Neural progenitor cell (in vitro differentiated cells): ENCODE measurements around the gene CKAP4.

Experiments
- EZH2 ChIP-seq: fragments of 200-600 bp; sonication (generic); IDR thresholded peaks from 2 replicates; pipeline ENCODE4 v1.6.1; 2017; ENCODE audit warnings: antibody characterized with exemption, mild to moderate bottlenecking, moderate library complexity
- EZH2phosphoT487 ChIP-seq: fragments of 200-600 bp; sonication (generic); IDR thresholded peaks from 2 replicates; pipeline ENCODE4 v1.6.1; 2017; ENCODE audit warnings: antibody characterized with exemption
- TF ChIP-seq, protein P1 (sequence below): fragments of 200-600 bp; sonication (generic); IDR thresholded peaks from 2 replicates; pipeline ENCODE4 v1.5.1; 2017; ENCODE audit warnings: antibody characterized with exemption, mild to moderate bottlenecking

- TF ChIP-seq, protein P1, sequence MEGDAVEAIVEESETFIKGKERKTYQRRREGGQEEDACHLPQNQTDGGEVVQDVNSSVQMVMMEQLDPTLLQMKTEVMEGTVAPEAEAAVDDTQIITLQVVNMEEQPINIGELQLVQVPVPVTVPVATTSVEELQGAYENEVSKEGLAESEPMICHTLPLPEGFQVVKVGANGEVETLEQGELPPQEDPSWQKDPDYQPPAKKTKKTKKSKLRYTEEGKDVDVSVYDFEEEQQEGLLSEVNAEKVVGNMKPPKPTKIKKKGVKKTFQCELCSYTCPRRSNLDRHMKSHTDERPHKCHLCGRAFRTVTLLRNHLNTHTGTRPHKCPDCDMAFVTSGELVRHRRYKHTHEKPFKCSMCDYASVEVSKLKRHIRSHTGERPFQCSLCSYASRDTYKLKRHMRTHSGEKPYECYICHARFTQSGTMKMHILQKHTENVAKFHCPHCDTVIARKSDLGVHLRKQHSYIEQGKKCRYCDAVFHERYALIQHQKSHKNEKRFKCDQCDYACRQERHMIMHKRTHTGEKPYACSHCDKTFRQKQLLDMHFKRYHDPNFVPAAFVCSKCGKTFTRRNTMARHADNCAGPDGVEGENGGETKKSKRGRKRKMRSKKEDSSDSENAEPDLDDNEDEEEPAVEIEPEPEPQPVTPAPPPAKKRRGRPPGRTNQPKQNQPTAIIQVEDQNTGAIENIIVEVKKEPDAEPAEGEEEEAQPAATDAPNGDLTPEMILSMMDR = no peak
- TF ChIP-seq EZH2 (no peak), EZH2phosphoT487 (no peak)
Measured at GRCh38 chr12:106224355-106224706, 23.5 kb downstream of the CKAP4 start.
